HPDE6-E6E7 (cell line): Measurements from ENCODE around the gene HYOU1.
A peak's percentile ranks its signal among the peaks of the same experiment; 100 is the strongest.
"Not testable (repeated sequence)": the region's sequence is repeated elsewhere in the genome, so short reads cannot be mapped to it uniquely, and the experiment has no call there.

Experiments used
- DNase-seq: peaks from one replicate; pipeline ENCODE4 v3.0.0; 2011; ENCODE audit warnings: missing footprints; ENCODE audit errors: extremely low spot score

Gene HYOU1

DNA sequence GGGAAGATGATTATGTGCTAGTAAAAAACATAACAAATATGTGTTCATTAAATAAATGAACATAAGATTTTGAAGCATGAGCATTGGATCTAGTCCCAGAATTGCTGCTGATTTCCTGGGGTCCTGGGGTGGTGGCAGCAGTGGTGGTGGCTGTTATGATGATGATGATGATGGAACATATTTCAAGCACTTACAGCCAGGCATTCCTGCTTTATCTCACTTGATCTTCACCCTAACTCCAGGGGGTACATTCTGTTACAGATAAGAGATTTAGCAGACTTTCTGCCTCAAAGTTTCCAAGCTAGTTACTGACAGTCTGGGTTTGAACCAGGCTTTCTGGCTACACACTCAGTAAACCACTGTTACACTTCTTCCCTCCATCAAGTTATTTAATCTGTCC is 33.3 kb downstream of the HYOU1 start:
- no peak for DNase-seq

DNA sequence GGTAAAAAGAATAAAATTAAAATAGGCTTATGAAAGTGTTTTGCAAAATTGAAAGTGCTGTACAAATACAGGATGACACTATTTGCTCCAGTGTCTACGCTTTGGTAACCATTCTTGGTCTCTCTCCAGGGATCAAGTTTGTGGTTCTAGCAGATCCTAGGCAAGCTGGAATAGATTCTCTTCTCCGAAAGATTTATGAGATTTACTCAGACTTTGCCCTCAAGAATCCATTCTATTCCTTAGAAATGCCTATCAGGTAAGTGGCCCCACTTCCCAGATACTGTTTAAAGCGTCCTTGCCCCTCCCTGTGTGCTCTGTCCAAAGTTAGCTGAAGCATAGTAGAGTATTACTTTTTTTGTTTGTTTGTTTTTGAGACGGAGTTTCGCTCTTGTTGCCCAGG is 35.4 kb downstream of the HYOU1 start:
- no peak for DNase-seq

DNA sequence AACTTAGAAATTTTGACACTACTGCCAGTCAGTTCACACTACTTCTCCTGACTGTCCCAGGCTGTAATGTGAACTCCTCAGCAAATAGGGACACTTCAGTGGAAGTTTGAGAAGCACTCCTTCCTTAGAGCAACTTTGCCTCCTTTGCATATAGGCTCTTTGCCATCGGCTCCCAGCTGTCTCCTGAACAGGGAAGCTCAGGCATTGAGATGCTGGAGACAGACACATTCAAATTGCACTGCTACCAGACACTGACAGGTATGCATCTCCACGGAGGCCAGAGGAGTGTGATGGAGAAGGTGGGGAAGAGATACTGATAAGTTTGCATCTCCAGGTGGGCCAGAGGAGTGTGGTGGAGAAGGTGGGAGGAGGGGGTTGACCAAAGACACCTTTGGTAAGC is 37.0 kb downstream of the HYOU1 start:
- no peak for DNase-seq

DNA sequence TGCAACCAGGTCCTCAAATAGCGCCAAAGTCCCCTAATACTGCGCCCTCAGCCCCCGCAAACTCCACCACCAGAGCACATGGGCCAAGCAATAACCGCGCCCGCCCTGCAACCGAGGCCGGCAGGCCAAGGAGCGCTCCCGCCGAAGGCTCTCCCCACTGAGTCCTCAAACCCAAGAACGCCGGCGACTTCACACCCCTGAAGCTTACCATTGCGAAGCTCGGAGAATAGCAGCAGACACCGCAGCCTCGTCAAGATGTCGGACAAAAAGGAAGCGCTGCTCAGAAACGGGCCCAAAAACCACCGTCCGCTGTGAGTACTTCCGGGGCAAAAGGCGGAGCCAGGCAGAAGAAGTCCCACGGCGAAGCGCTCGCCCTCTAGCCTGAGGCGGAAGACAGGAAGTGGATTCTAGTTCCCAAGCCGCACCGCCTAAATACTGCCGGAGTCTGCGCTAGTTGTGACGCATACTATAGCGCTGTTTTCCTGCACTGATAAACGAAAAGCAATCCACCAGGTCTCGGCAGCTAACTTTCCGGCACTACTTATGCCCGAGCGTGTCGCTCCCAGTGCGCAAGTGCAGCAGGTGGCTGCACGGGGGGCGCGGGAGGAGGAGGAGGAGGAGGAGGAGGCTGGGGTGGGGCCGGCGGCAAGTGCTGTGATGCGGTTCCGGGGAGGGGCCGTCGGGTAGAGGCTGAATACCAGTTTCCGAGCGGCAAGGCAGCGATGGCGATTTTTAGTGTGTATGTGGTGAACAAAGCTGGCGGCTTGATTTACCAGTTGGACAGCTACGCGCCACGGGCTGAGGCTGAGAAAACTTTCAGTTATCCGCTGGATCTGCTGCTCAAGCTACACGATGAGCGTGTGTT is 38.7 kb downstream of the HYOU1 start, which contains the start of the genes RPS25 and TRAPPC4:
Gene RPS25 (minus strand): TSS at position 270 of the 865 bp plus-strand sequence. CDS start 59 bp downstream, at position 211.
Gene TRAPPC4 (plus strand): TSS at position 693 of the 865 bp plus-strand sequence. CDS start 30 bp downstream, at position 723.
- DNase-seq = peak; percentile 95

DNA sequence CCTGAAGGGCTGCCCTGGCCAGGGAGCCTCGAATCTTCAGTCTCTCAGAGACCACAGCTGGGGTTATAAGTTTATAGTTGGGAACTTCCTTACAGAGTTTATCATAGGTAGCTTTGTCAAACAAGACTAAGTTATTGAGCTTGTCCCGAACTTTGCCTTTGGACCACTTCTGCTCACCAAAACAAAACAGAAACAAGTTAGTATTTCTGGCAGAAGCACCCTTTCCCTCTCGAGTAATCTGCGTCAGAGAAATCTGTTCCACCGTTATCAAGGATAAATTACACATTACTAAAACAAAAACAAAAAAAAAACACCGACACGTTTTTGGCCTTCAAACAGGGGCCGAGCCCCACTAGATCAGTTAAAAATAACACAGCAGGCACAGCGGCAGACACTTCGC is 39.6 kb downstream of the HYOU1 start:
- DNase-seq = not testable (repeated sequence)

DNA sequence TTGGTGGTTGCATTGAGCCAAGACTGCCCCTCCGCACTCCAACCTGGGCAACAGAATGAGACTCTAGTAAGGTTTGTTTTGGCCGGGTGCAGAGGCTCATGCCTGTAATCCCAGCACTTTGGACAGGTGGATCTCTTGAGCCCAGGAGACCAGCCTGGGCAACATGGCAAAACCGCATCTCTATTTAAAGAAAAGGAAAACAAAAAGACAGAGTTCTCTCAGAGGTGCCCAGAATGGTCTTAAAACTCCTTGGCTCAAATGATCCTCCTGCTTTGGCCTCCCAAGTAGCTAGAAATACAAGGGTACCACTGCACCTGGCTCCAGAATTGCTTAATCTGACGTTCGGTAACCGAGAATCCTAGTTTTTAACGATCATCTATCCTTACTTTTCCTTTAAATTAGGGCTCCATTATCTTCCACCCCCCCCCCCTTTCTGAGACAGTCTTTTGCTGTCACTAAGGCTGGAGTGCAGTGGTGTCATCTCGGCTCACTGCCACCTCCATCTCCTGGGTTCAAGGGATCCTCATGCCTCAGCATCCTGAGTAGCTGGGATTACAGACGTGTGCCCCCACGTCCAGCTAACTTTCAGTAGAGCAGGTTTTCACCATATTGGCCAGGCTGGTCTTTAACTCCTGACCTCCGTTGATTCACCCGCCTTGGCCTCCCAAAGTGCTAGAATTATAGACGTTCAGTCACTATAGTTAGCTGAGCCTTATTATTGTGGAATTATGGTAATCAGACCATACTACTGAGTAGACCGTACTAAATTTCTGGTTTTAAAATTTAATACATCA is 40.6 kb downstream of the HYOU1 start:
- no peak for DNase-seq

DNA sequence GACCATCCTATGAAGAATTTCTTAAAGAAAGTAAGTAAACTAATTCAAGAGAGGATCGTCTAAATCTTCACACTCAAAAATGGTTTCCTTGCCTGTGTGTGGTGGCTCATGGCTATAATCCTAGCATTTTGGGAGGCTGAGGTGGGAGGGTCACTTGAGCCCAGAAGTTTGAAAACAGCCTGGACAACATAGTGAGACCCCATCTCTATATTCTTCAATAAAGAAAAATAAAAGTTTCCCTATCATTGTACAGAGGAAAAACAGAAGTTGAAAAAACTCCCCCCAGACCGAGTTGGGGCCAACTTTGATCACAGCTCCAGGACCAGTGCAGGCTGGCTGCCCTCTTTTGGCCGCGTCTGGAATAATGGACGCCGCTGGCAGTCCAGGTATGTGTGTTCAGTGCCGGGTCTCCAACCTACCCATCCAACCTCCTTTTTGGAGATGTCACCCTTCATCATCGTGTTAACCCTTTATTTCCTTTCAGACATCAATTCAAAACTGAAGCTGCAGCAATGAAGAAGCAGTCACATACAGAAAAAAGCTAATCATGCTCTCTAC is 41.9 kb downstream of the HYOU1 start:
- DNase-seq = no peak

DNA sequence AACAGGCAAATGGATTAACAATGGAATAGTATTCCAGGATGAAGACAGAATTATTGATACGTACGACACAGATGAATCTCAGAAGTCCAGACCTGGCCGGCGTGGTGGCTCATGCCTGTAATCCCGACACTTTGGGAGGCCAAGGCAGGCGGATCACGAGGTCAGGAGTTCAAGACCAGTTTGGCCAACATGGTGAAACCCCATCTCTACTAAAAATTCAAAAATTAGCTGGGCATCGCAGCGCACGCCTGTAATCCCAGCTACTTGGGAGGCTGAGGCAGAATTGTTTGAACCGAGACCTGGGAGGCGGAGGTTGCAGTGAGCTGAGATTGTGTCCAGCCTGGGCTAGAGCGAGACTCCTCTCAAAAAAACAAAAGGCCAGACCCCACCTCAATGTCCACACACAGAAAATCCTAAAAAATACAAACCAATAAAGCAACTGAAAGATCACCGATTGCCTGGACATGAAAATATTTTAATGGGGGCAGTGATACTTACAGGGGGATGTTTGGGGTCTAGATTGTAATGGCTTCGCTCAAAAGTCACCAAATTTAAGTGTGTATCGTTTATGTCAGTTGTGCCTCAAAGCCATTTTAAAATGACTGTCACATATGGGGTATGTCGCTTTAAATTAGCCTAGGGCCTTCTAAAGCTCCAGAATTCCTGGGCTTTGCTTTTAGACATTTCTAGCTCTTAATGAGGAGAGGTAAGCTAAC is 42.6 kb downstream of the HYOU1 start:
- no peak for DNase-seq

DNA sequence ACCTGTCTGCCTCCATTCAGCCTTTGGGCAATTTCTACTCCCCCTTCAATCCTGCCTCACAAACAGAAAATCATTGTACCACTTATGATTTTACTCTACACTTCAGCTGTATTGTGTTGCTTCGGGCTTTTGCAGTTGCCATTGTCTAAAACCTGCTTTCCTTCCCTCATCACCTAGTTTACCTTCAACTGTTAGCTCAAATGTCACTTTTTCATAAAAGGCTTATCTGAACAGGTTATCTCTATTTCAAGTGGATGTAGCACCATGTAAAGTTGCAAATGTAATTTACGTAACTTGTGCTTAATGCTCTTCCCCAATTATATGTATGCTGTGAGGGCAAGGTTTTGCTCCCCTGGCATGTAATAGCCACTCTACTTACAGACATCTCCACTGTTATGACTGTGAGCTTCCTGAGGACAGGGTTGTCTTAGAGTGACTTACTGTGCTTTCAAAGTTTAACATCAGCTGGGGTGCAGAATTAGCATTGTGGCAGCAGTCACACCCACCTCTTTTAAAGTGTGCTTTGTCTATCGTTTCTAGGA is 44.3 kb downstream of the HYOU1 start:
- no peak for DNase-seq

DNA sequence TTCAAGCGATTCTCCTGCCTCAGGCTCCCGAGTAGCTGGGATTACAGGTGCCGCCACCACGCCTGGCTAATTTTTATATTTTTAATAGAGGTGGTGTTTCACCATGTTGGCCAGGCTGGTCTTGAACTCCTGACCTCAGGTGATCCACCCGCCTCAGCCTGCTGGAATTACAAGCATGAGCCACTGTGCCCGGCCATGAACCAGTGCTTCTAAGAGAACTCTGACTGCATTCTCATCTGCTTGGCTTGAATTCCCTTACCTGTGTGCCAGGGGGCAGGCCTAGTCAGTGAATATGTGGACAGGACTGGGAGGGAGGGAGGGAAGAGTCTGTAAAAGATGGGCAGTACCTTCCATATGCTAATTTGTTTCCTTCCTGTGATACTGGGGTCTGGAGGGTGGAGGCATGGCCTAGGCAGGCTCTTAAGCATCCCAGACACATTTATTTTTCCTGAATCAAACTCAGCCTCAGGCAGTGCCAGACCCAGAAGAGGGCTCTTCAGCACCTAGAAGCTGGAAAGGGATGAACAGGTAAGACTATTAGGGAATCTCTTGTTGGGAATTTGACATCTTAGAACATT is 45.4 kb downstream of the HYOU1 start:
- no peak for DNase-seq

DNA sequence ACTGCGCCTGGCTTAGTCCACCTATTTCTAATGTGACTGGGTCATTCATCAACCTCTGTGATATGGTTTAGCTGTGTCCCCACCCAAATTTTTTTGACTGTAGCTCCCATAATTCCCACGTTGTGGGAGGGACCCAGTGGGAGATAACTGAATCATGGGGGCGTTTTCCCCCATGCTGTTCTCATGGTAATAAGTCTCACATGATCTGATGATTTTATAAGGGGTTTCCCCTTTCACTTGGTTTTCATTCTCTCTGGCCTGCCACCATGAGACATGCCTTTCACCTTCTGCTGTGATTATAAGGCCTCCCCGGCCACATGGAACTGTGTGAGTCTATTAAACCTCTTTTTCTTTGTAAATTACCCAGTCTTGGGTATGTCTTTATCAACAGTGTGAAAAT is 50.3 kb downstream of the HYOU1 start:
- DNase-seq = no peak

DNA sequence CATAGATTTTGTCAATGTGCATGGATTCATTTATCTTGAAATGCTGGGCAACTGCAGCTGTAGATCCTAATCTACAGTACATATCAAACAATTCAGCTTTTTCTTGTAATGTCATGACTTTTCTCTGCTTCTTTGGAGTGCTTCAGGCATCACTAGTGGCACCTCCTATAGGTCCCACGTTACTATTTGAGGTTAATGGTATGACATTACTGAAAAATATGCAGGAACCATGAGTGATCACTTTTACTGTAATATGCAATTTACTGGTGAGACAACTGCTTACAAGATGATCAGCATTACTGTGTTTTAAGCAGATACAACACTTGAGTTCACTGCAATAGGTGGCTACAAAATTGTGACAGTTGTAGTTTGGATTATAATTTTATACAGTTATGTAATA is 56.1 kb downstream of the HYOU1 start:
- no peak for DNase-seq

DNA sequence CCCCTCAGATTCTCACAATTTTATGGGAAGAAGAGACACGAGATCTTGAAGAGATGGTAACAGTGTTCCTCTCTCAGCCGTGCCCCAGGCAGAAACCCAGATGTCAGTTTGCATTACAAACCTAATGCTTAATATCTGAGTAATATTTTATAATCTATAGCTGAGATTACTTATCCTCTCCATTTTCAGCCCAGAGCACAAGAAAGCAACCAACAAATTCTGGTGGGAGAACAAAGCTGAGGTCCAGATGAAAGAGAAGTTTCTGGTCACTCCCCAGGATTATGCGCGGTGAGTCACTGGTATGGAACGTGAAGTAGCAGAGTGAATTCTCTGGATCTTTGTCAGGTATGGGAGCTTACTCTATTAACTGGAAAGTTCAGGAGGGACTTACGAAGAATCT is 58.2 kb downstream of the HYOU1 start:
- peak; percentile 60 for DNase-seq

DNA sequence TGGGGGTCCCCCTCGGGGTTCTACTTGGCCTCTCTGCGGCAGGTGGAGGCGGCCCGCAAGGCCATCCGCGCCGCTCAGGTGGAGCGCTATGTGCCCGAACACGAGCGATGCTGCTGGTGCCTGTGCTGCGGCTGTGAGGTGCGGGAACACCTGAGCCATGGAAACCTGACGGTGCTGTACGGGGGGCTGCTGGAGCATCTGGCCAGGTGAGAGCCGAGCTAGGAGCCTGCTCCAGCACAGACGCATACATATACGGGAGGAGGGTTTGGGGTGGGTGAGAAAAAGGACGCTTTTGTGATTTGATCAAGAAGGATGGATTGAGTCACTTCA is 58.7 kb downstream of the HYOU1 start:
- DNase-seq = no peak

DNA sequence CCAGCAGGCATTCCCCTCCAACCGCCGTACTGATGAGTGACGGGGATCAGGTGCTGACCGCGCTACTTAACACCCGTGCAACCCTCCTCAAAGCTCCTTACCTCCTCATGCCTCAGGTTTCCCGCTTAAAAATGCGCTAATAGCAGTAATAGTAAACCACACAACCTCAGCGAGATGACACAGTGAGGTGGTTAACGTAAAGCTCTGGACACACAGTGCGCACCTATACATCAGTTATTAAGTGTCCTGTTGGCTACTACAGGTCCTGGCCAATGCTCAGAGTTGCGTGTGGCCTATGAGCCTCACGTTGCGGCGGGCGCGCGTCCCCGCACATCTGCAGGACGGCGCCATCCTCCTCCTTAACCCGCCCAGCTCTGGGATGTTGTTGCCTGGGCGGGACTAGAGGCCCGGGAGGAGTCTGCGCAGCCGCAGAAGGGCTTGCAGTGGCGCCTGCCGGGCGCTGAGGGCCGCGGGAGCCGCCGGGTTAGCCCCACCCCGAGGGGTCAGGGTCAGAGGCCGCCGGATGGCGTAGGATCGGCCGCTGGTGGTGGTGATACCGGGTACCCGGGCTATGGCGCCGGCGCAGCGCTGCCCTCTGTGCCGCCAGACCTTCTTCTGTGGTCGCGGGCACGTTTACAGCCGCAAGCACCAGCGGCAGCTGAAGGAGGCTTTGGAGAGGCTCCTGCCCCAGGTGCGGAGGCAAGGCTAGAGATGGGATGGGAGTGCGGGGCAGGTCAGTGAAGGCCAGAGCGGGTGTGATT is 59.2 kb downstream of the HYOU1 start, which contains the start of gene CENATAC:
Gene CENATAC (plus strand): TSS at position 512 of the 761 bp plus-strand sequence. CDS start 60 bp downstream, at position 572.
- DNase-seq = peak; percentile 97

DNA sequence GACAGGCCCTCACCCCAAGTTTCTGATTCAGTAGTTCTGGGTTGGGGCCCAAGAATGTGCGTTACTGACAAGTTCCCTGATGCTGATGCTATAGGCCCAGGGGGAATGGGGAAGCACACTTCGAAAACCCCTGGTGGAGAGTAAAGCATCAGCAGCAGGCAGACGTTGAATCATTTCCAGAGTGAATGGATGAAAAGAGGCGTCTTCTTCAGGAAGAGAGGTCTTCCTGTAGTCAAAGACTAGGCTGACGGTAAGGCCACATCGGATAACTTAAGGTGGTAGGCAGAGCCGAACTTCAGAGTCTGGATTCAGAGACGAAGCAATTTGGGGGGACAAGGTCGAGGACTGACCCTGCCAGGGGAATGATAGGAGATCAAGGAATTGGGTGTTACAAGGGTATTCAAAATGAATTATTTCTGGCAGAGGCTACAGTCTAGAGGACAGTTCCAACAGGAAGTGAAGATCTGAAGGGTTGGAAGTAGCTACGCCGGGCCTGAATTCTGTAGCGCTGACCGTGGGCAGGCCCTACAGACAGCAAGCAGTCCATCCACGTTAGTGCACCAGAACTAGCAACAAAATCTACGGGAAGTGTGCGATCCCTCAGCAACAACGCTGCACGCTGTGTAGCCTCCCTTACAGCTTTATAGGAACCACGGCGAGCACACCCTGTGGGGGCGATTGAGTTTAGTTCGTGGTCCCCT is 59.9 kb downstream of the HYOU1 start:
- no peak for DNase-seq
